ENCODE data around the gene CABLES1. TPM values are rescaled to one million over a fixed set of nuclear protein-coding genes. Genes with fewer than 3 reads are reported as not detected.

Gene CABLES1
- polyA plus RNA-seq, 2 of the 4 experiments (the other 2 are of a cell fraction): 4.5 to 8.6 TPM

DNA sequence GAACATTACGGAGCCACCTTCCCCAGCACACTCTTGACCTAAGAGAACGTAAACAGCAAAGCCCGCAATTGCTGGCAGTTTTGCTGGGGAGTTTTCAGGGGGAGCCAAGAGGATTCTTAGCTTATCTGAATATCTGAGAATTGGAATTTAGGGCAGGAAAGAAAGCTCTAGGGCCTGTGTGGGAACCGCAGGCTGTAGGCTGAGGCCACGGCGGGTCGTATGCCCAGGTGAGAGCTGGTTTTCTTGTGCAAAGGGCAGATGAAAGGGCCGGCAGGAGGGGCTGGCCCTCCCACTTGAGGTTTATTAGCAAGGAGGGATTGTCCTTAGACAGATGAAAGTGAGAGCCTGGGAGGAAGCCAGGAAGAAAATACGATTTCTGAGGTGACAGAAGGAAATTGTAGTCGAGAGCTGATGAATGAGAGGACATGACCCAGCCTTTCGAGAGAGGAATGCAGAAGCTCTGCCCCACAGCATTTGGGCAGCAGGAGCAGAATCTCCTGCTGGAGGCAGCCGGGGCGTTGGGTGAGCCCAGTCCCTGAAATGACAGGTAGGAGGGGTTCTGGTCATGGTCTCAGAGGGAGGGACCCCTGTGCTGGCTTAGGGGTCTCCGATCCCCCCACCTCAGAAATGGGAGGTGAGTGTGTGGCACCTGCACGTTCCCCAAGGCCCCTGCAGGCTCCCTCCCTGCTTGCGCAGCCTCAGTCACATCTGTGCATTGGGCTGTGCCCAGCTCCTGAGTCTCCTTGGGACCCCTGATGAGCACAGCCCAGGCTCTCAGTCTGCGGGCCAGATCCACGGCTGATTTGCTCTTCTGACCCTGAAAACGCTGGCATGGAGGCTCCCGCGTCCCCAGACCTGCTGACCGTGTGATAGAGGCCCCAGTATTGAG is 61.1 kb downstream of the CABLES1 start:
- no peak for ATAC-seq
- no peak for TF ChIP-seq JUNB (IDR thresholded peaks at IDR 0.05)
- TF ChIP-seq NR3C1 (IDR thresholded peaks at IDR 0.05): no peak
- TF ChIP-seq FOSB (CRISPR knock-in tag; IDR thresholded peaks at IDR 0.05): no peak
- ChIA-PET POLR2A (no interaction called here), CTCF (interaction anchor here (1.1 kb wide), 1 partner anchor 302 kb away, joined by 3 read pairs; no protein-coding TSS in a partner anchor)
- WGBS (ENCODE audit: missing lambda C conversion rate): 88% methylated on average over 18 of the region's 22 CpGs
- Histone ChIP-seq H3K4me3 (no peak overlapping the region), H3K4me1 (no peaks in the 10 kb centered on the region), H3K27ac (no peak overlapping the region), H3K4me2 (no peak overlapping the region), H3K9me3 (no peaks in the 10 kb centered on the region)
- no peak for DNase-seq (ENCODE audit: low read depth in 1 of 2, low spot score in 1 of 2)
- no peak for FAIRE-seq

DNA sequence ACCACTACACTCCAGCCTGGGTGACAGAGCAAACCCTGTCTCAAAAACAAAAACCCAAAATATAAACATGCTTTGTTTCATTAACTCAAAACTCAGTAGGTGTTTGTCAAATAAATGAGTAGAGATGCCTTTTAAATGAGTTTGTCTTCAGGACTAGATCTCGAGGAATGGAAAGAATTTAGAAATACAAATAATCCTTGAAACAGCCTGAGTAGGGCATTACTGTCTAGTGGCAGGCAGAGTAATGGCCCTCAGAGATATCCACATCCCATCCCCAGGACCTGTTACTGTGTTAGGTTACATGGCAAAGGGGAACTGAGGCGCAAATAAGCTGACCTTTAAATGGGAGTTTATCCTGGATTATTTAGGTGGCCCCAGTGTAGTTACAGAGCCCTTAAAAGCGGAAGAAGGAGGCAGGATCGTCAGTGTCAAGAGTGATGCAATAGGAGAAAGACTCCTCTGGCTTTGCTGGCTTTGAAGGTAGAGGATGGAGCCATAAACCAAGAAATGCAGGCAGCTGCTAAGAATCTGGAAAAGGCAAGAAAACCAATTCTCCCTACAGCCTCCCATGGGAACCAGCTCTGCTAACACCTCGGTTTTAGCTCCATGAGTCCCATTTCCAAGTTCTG is 63.0 kb downstream of the CABLES1 start:
- TF ChIP-seq TP53 (CRISPR knock-in tag; IDR thresholded peaks at IDR 0.05) (no peak), BHLHE40 (IDR thresholded peaks at IDR 0.05; ENCODE audit: low read depth, low read length) (no peak), HOXB13 (CRISPR knock-in tag; IDR thresholded peaks at IDR 0.05; ENCODE audit: low read depth) (no peak), HEYL (CRISPR knock-in tag; IDR thresholded peaks at IDR 0.05) (no peak), EHMT2 (IDR thresholded peaks at IDR 0.05; ENCODE audit: low read depth) (no peak), FOSL2 (IDR thresholded peaks at IDR 0.05) (no peak), FOSL2 (CRISPR knock-in tag; IDR thresholded peaks at IDR 0.05) (no peak)
- TF ChIP-seq, protein P1, sequence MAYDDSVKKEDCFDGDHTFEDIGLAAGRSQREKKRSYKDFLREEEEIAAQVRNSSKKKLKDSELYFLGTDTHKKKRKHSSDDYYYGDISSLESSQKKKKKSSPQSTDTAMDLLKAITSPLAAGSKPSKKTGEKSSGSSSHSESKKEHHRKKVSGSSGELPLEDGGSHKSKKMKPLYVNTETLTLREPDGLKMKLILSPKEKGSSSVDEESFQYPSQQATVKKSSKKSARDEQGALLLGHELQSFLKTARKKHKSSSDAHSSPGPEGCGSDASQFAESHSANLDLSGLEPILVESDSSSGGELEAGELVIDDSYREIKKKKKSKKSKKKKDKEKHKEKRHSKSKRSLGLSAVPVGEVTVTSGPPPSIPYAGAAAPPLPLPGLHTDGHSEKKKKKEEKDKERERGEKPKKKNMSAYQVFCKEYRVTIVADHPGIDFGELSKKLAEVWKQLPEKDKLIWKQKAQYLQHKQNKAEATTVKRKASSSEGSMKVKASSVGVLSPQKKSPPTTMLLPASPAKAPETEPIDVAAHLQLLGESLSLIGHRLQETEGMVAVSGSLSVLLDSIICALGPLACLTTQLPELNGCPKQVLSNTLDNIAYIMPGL (CRISPR knock-in tag; IDR thresholded peaks at IDR 0.05; ENCODE audit: borderline replicate concordance): no peak
- no peak for FAIRE-seq
- POLR2A ChIA-PET: no interaction called here
- no peak overlapping the region for H3K4me3 ChIP-seq
- DNase-seq (ENCODE audit: low read depth in 1 of 2, low spot score in 1 of 2): no peak
- 88% methylated on average over 5 of the region's 5 CpGs for WGBS (ENCODE audit: missing lambda C conversion rate)
- H3K9me3 ChIP-seq: no peaks in the 10 kb centered on the region
- H3K4me2 ChIP-seq: no peak overlapping the region
- H3K4me1 ChIP-seq: no peaks in the 10 kb centered on the region
- CTCF ChIA-PET: interaction anchor here (1.4 kb wide), 1 partner anchor 67 kb away, joined by 3 read pairs; no protein-coding TSS in a partner anchor
- no peak overlapping the region for H3K27ac ChIP-seq
- no peak for ATAC-seq

DNA sequence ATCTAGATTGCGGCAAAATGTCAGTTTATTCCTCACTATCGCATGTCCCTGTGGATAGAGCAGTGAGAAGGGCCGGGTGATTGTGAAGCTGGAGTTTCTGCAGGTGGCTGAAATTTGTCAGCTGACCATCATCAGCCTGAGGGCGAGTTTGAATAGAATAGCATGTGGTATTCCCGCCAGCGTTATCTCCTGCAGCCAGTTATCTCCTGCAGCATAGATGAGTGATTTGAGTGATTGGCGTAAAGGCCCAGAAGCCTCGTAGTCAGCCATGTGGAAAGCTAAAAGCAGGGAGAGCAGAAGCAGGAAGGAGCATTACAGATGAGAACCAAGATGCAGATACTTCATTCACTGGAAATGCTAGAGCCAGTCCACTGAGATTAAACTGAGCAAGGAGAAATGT is 65.5 kb downstream of the CABLES1 start:
- WGBS (ENCODE audit: missing lambda C conversion rate): 94% methylated on average over 8 of the region's 8 CpGs
- Histone ChIP-seq H3K4me2 (no peak overlapping the region), H3K4me1 (no peaks in the 10 kb centered on the region), H3K4me3 (no peak overlapping the region), H3K27ac (no peak overlapping the region), H3K9me3 (no peaks in the 10 kb centered on the region)
- CTCF ChIA-PET: no interaction called here
- DNase-seq (ENCODE audit: low read depth in 1 of 2, low spot score in 1 of 2): no peak
- no peak for FAIRE-seq
- TF ChIP-seq, protein P2, sequence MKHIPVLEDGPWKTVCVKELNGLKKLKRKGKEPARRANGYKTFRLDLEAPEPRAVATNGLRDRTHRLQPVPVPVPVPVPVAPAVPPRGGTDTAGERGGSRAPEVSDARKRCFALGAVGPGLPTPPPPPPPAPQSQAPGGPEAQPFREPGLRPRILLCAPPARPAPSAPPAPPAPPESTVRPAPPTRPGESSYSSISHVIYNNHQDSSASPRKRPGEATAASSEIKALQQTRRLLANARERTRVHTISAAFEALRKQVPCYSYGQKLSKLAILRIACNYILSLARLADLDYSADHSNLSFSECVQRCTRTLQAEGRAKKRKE (CRISPR knock-in tag; IDR thresholded peaks at IDR 0.05; ENCODE audit: low read depth): no peak
- TF ChIP-seq RAD21 (conservative IDR thresholded peaks at IDR 0.05 in 1 of 2, IDR thresholded peaks at IDR 0.05 in 1 of 2) (no peak), BHLHE40 (IDR thresholded peaks at IDR 0.05; ENCODE audit: low read depth, low read length) (no peak), NR3C1 (IDR thresholded peaks at IDR 0.05) (no peak)
- TF ChIP-seq, protein P3, sequence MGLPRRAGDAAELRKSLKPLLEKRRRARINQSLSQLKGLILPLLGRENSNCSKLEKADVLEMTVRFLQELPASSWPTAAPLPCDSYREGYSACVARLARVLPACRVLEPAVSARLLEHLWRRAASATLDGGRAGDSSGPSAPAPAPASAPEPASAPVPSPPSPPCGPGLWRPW (IDR thresholded peaks at IDR 0.05): no peak
- ATAC-seq: no peak
- POLR2A ChIA-PET: no interaction called here

DNA sequence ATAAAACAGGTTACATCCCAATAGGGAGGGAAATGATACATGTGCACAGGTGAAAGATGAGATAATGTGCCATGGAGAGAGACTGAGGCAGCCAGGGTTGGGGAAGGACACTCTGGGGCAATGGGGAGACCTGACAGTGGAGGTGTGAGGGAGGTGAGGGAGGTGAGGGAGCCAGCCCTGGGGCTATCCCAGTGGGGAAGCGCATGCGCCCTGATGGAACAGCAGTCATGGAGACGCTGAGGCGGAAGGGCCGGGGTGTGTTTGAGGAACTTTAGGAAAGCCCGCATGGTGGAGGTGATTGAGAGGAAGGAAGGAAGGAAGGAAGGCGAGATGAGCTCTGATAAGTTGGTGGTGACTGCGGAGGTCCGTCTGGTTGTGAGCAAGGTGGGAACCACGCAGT is 66.5 kb downstream of the CABLES1 start:
- CTCF ChIA-PET: no interaction called here
- 94% methylated on average over 10 of the region's 10 CpGs for WGBS (ENCODE audit: missing lambda C conversion rate)
- H3K27ac ChIP-seq: no peak overlapping the region

More for the DNA sequence above, 66.5 kb downstream of the CABLES1 start:
- POLR2A ChIA-PET: no interaction called here
- ATAC-seq (no peak), FAIRE-seq (no peak), DNase-seq (ENCODE audit: low read depth in 1 of 2, low spot score in 1 of 2) (no peak)
- no peak overlapping the region for H3K4me3 ChIP-seq
- H3K9me3 ChIP-seq: no peaks in the 10 kb centered on the region
- no peak overlapping the region for H3K4me2 ChIP-seq
- TF ChIP-seq CHD2 (IDR thresholded peaks at IDR 0.05; ENCODE audit: low read length, partially characterized antibody) (no peak), FOSL2 (IDR thresholded peaks at IDR 0.05) (no peak), FOSL2 (CRISPR knock-in tag; IDR thresholded peaks at IDR 0.05) (no peak), SREBF2 (IDR thresholded peaks at IDR 0.05) (no peak), MAFK (IDR thresholded peaks at IDR 0.05; ENCODE audit: partially characterized antibody) (no peak), CHD4 (IDR thresholded peaks at IDR 0.05; ENCODE audit: borderline replicate concordance) (no peak), SMC3 (IDR thresholded peaks at IDR 0.05) (no peak), JUNB (IDR thresholded peaks at IDR 0.05) (no peak)
- TF ChIP-seq, protein P4, sequence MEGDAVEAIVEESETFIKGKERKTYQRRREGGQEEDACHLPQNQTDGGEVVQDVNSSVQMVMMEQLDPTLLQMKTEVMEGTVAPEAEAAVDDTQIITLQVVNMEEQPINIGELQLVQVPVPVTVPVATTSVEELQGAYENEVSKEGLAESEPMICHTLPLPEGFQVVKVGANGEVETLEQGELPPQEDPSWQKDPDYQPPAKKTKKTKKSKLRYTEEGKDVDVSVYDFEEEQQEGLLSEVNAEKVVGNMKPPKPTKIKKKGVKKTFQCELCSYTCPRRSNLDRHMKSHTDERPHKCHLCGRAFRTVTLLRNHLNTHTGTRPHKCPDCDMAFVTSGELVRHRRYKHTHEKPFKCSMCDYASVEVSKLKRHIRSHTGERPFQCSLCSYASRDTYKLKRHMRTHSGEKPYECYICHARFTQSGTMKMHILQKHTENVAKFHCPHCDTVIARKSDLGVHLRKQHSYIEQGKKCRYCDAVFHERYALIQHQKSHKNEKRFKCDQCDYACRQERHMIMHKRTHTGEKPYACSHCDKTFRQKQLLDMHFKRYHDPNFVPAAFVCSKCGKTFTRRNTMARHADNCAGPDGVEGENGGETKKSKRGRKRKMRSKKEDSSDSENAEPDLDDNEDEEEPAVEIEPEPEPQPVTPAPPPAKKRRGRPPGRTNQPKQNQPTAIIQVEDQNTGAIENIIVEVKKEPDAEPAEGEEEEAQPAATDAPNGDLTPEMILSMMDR (IDR thresholded peaks at IDR 0.05): no peak
- H3K4me1 ChIP-seq: no peaks in the 10 kb centered on the region
